ENCODE data around the gene PDZD11. TPM values are rescaled to one million over a fixed set of nuclear protein-coding genes. Genes with fewer than 3 reads are reported as not detected.
"Not testable (repeated sequence)": the region's sequence is repeated elsewhere in the genome, so short reads cannot be mapped to it uniquely, and the experiment has no call there.

PDZD11 gene
- total RNA-seq, 1 donor from 2014 or later, result 31.4 TPM

DNA sequence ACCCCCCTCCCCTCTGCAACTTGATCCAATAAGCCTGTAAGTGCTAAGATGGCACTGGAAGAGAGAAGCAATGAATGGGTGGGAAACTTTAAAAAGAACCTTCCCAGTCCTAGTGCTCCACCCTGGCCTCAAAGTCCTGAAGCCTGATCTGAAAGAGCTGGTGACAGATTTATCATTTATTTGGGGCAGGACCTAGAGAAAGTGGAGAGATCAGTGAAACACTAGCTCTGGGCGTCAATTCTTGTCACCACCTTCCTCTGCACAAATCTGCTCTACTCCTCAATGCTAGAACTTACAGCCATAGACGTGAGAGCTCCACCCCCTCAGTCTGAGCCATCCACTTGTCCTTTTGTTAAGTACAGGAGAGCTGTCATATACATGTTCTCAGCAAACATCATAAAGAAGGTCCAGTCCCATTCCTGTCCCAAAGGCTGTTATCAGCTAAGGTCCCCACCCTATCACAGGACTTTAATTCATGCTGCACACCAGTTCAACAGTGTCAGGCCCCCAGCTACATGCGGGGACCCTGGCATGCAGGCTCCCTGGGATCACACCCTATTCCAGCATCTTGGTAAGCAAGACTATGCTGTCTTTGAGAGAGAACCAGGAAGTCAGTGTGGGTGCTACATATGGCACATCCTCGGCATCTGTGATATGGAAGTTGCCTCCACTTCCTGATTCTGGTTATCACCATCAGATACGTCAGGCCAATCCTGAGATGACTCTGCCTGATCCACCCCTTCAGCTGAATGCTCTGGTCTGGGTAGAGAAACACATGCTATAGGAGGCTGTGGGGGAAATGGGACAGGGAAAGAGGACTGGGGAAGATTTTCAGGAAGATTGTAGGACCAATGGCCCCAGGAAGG is 32.1 kb downstream of the PDZD11 start:
- no peak for FAIRE-seq
- DNase-seq (ENCODE audit: low spot score in 2 of 2), result no peak

GRCh38 chrX:70255452-70255851 is 34.3 kb downstream of the PDZD11 start:
- DNase-seq (ENCODE audit: low spot score in 2 of 2) (no peak), FAIRE-seq (no peak)

DNA sequence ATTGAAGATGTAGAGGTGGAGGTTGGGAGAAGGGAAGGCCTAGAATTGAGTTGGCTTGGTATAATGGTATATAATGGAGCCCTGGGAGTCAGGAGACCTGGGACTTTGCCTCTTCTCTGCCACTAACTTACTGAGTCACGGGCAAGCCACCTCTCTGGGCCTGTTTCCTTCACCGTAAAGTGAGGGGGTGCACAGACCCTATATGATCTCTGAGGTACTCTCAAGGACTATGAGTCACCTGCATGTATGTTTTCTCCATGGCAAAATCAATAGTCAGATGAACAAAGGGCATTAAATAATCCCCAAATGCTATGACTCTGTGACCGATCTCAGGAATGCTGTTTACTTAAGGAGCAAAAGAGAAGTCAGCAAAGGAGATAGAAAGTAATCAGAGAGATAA is 34.8 kb downstream of the PDZD11 start:
- FAIRE-seq, result no peak

DNA sequence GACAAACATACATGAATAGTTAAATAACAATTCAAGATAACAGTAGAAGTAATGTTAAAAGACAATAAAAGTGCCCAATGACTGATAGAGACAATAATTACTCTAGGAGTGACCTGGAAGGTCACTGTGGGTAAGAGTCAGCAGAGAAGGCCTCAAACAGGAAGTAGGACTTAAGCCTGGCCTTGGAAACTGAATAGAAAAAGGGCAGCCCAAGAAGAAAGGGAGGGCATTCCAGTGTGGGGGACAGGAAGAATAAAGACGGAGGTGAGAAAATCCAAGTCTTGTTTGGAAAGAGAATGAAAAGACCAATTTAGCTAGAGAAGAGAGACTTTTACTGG is 35.7 kb downstream of the PDZD11 start:
- FAIRE-seq, result no peak
- DNase-seq (ENCODE audit: low spot score in 2 of 2), result no peak

More for the DNA sequence above, 34.8 kb downstream of the PDZD11 start:
- DNase-seq (ENCODE audit: low spot score in 2 of 2), result no peak

DNA sequence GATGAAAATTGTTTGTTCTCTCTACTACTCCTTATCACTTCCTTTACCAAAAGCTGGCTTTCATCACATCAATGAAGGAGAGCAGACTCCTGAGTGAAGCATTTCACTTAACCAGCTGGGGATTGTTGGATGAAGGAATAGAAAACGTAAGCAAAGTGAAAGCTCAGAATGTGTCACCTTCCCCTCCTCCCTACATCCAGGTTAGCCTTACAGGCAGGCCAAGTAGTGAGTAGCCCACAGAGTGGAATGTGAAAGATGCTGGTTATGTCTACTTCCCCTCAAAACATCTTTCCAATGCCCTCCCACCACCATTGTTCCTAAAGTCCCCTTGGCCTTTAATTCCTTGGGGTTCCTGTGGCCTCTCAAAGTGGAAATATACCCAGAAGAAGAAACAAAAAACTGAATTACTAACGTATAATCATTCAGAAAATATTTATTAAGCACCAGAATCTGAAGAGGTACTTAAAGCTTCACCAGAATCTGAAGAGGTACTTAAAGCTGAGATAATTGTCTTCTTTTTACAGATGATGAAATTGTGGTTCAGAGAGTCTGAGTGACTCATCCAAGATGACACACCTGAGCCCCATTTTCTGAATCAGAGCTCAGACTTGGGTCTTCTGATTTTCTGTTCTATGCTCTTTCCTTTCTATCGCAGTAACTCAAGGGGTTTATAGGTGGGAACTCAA is 36.2 kb downstream of the PDZD11 start:
- DNase-seq (ENCODE audit: low spot score in 2 of 2), result no peak
- FAIRE-seq, result no peak

GRCh38 chrX:70252491-70252890 is 37.2 kb downstream of the PDZD11 start:
- FAIRE-seq, result no peak
- DNase-seq (ENCODE audit: low spot score in 2 of 2), result no peak

DNA sequence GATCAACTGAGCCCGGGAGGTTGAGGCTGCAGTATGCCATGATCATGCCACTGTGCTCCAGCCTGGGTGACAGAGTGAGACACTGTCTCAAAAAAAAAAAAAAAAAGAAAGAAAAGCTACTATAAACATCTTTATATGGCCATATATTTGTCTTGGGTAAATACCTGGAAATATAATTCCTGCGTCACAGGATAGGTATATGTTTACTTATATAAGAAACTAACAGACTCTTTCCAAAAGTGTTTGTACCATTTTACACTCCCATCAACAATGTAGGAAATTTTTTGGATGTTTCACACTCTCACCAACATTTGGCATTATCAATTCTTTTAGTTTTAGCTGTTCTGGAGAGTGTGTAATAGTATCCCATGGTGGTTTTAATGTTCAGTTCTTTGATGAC is 42.5 kb downstream of the PDZD11 start:
- no peak for FAIRE-seq

GRCh38 chrX:70244881-70245280 is 44.8 kb downstream of the PDZD11 start:
- DNase-seq (ENCODE audit: low spot score in 2 of 2), result no peak
- no peak for FAIRE-seq

More for the DNA sequence above, 42.5 kb downstream of the PDZD11 start:
- no peak for DNase-seq (ENCODE audit: low spot score in 2 of 2)

GRCh38 chrX:70243601-70244000 is 46.1 kb downstream of the PDZD11 start:
- not testable (repeated sequence) for FAIRE-seq; DNase-seq (ENCODE audit: low spot score in 2 of 2)

- no peak for FAIRE-seq
- no peak for DNase-seq (ENCODE audit: low spot score in 2 of 2)
Measured at GRCh38 chrX:70241501-70241900, 48.2 kb downstream of the PDZD11 start.

GRCh38 chrX:70240751-70241150 is 49.0 kb downstream of the PDZD11 start:
- DNase-seq (ENCODE audit: low spot score in 2 of 2) (no peak), FAIRE-seq (no peak)

Small RNA genes lying within 50 kb of the gene (small RNA-seq; reads per million reads assigned to genes)
- not detected for gene RNA5SP507

Other genes starting within 250 kb of the PDZD11 start
- not detected for gene AWAT2, start 240.0 kb downstream of the PDZD11 start, total RNA-seq
- gene OTUD6A, start 227.5 kb downstream of the PDZD11 start, total RNA-seq, result not detected
- 138 TPM for gene IGBP1, start 156.5 kb downstream of the PDZD11 start, total RNA-seq
- gene DGAT2L6, start 112.4 kb downstream of the PDZD11 start, total RNA-seq, result not detected
- not detected for gene AWAT1, start 55.3 kb downstream of the PDZD11 start, total RNA-seq
- not detected for gene P2RY4, start 29.7 kb downstream of the PDZD11 start, total RNA-seq
- not detected for gene ARR3, start 21.6 kb downstream of the PDZD11 start, total RNA-seq
- not detected for gene RAB41, start 7.8 kb downstream of the PDZD11 start, total RNA-seq
- 2.9 TPM for gene KIF4A, start 177 bp upstream of the PDZD11 start, total RNA-seq
- 2.9 TPM for gene GDPD2, start 133.4 kb upstream of the PDZD11 start, total RNA-seq
- gene DLG3, start 154.9 kb upstream of the PDZD11 start, total RNA-seq, result 86.8 TPM